Stimulated activated naive CD4-positive, alpha-beta T cell treated with Interleukin-2 at 50 U/mL for 16 hours (primary cell): Measurements from ENCODE around the gene ALPK1.
"Not testable (repeated sequence)": the region's sequence is repeated elsewhere in the genome, so short reads cannot be mapped to it uniquely, and the experiment has no call there.

Experiments used
- DNase-seq: peaks from one replicate; lab custom pipeline; 2025; lab: John Stamatoyannopoulos, UW

Gene ALPK1

GRCh38 chr4:112378858-112379257 lies 81.7 kb downstream of the ALPK1 start:
- DNase-seq, result no peak

GRCh38 chr4:112379306-112379705 lies 82.1 kb downstream of the ALPK1 start:
- no peak for DNase-seq

- no peak for DNase-seq
These were observed 85.0 kb downstream of the ALPK1 start for GRCh38 chr4:112381996-112382692.

- no peak for DNase-seq
These were observed 88.9 kb downstream of the ALPK1 start for GRCh38 chr4:112386071-112386470.

GRCh38 chr4:112402098-112402497 lies 104.9 kb downstream of the ALPK1 start:
- no peak for DNase-seq

- DNase-seq, result no peak
These were observed 106.2 kb downstream of the ALPK1 start for GRCh38 chr4:112403101-112403945.

- DNase-seq, result no peak
These were observed 113.2 kb downstream of the ALPK1 start for GRCh38 chr4:112410364-112410763.

GRCh38 chr4:112410804-112411203 lies 113.6 kb downstream of the ALPK1 start:
- no peak for DNase-seq

GRCh38 chr4:112411781-112412550 lies 114.8 kb downstream of the ALPK1 start:
- DNase-seq, result no peak

- no peak for DNase-seq
These were observed 119.3 kb downstream of the ALPK1 start for GRCh38 chr4:112416464-112416863.

GRCh38 chr4:112418092-112418491 lies 120.9 kb downstream of the ALPK1 start:
- no peak for DNase-seq

GRCh38 chr4:112421911-112422310 lies 124.7 kb downstream of the ALPK1 start:
- no peak for DNase-seq

GRCh38 chr4:112422644-112423043 lies 125.5 kb downstream of the ALPK1 start:
- no peak for DNase-seq

GRCh38 chr4:112423591-112423990 lies 126.4 kb downstream of the ALPK1 start:
- no peak for DNase-seq

GRCh38 chr4:112425823-112426222 lies 128.7 kb downstream of the ALPK1 start:
- no peak for DNase-seq

- no peak for DNase-seq
These were observed 129.2 kb downstream of the ALPK1 start for GRCh38 chr4:112426416-112426815.

GRCh38 chr4:112431158-112431557 lies 134.0 kb downstream of the ALPK1 start:
- no peak for DNase-seq

GRCh38 chr4:112436987-112437386 lies 139.8 kb downstream of the ALPK1 start:
- no peak for DNase-seq

- DNase-seq, result not testable (repeated sequence)
These were observed 145.1 kb downstream of the ALPK1 start for GRCh38 chr4:112442226-112442625.

GRCh38 chr4:112448306-112449132 lies 151.3 kb downstream of the ALPK1 start:
- no peak for DNase-seq

- no peak for DNase-seq
These were observed 152.5 kb downstream of the ALPK1 start for GRCh38 chr4:112449708-112450107.

GRCh38 chr4:112451104-112451503 lies 153.9 kb downstream of the ALPK1 start:
- DNase-seq, result no peak
